OCI-LY1 (cell line): ENCODE data around the gene VPS39.
"Not testable (repeated sequence)": the region's sequence is repeated elsewhere in the genome, so short reads cannot be mapped to it uniquely, and the experiment has no call there.

Source experiments
- H2AFZ ChIP-seq: fragments of 200-600 bp; sonication (generic), shearing (Covaris generic); 2 replicates; pipeline ENCODE4 v1.6.0; 2014; ENCODE audit warnings: antibody characterized with exemption, mild to moderate bottlenecking, low read length
- H3F3A ChIP-seq: fragments of 200-600 bp; sonication (generic), shearing (Covaris generic); 2 replicates; pipeline ENCODE4 v1.6.0; 2014; ENCODE audit warnings: mild to moderate bottlenecking, antibody characterized with exemption, low read length, moderate library complexity; ENCODE audit not compliant: insufficient read depth
- H3K27ac ChIP-seq: fragments of 200-600 bp; sonication (generic); 2 replicates; pipeline ENCODE4 v1.5.1; 2014; ENCODE audit warnings: low read length, mixed run types, mild to moderate bottlenecking, low read depth; ENCODE audit not compliant: poor library complexity, severe bottlenecking
- H3K27me3 ChIP-seq: fragments of 200-600 bp; sonication (generic); 2 replicates; pipeline ENCODE4 v1.6.0; 2014; ENCODE audit warnings: antibody characterized with exemption, mild to moderate bottlenecking, low read length, moderate library complexity; ENCODE audit not compliant: insufficient read depth
- H3K36me3 ChIP-seq: fragments of 200-600 bp; sonication (generic); 2 replicates; pipeline ENCODE4 v1.6.1; 2014; ENCODE audit warnings: mild to moderate bottlenecking, antibody characterized with exemption, low read length, moderate library complexity, mixed read lengths; ENCODE audit not compliant: insufficient read depth
- H3K4me1 ChIP-seq: fragments of 200-600 bp; sonication (generic); 2 replicates; pipeline ENCODE4 v1.5.1; 2014; ENCODE audit warnings: mild to moderate bottlenecking, low read length, moderate library complexity; ENCODE audit not compliant: insufficient read depth, severe bottlenecking
- H3K4me2 ChIP-seq: fragments of 200-600 bp; sonication (generic), shearing (Covaris generic); 2 replicates; pipeline ENCODE4 v1.6.1; 2014; ENCODE audit warnings: low read length
- H3K4me3 ChIP-seq: fragments of 200-600 bp; sonication (generic); 2 replicates; pipeline ENCODE4 v1.5.1; 2014; ENCODE audit warnings: low read length, low read depth, mild to moderate bottlenecking, mixed read lengths; ENCODE audit not compliant: poor library complexity, severe bottlenecking
- H3K79me2 ChIP-seq: fragments of 200-600 bp; shearing (Covaris generic); 2 replicates; pipeline ENCODE4 v1.6.1; 2016; ENCODE audit warnings: mixed run types, low read length, mixed read lengths; ENCODE audit not compliant: insufficient read depth
- H3K9ac ChIP-seq: fragments of 200-600 bp; sonication (generic), shearing (Covaris generic); 2 replicates; pipeline ENCODE4 v1.6.1; 2014; ENCODE audit warnings: mild to moderate bottlenecking, low read length, mixed read lengths
- H3K9me2 ChIP-seq: fragments of 200-600 bp; sonication (generic), shearing (Covaris generic); 2 replicates; pipeline ENCODE4 v1.6.1; 2014; ENCODE audit warnings: low read depth, mild to moderate bottlenecking, low read length, mixed read lengths
- H3K9me3 ChIP-seq: fragments of 200-600 bp; shearing (Covaris generic); 2 replicates; pipeline ENCODE4 v1.6.1; 2014; ENCODE audit warnings: low read length, mixed read lengths
- H4K20me1 ChIP-seq: fragments of 200-600 bp; sonication (generic), shearing (Covaris generic); 2 replicates; pipeline ENCODE4 v1.6.0; 2016; ENCODE audit warnings: mild to moderate bottlenecking, low read length; ENCODE audit not compliant: insufficient read depth
- EZH2 ChIP-seq: fragments of 200-600 bp; sonication (generic), shearing (Covaris generic); IDR thresholded peaks from 2 replicates; pipeline ENCODE4 v1.8.0; 2017; ENCODE audit warnings: borderline replicate concordance, mixed run types, mild to moderate bottlenecking, antibody characterized with exemption, low read length, moderate library complexity, mixed read lengths
- TF ChIP-seq, protein P1 (sequence below): fragments of 200-600 bp; sonication (generic), shearing (Covaris generic); IDR thresholded peaks from 2 replicates; pipeline ENCODE4 v1.5.1; 2017; ENCODE audit warnings: mild to moderate bottlenecking, antibody characterized with exemption, low read length, moderate library complexity, mixed read lengths

VPS39 gene

DNA sequence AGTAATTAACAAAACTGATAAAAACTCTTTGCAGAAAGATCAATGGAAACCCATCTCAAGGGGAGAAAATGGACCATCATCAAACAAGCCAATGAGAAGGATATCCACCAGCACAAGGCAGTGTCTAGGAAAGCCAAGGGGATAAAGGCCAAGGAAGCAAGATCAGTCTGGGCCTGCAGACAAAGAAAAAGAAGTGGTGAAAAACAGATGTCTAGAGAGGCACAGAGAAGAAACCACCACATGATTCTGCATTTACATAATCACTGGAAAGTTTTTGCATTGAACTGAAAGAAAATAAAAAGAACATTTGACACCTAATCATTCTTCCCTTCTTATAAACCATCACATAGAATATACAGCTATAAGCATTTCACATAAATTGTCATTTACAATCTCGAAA, 23.0 kb upstream of the VPS39 start:
- no peaks in the 10 kb centered on the region for H3K27me3 ChIP-seq
- H3K4me1 ChIP-seq = no peaks in the 10 kb centered on the region
- H3K4me3 ChIP-seq = no peak overlapping the region
- H3K9me2 ChIP-seq = no peaks in the 10 kb centered on the region
- no peaks in the 10 kb centered on the region for H3K79me2 ChIP-seq
- no peaks in the 10 kb centered on the region for H4K20me1 ChIP-seq
- no peak overlapping the region for H3K27ac ChIP-seq
- peaks cover 67% of the 10 kb centered on the region for H3K36me3 ChIP-seq
- no peaks in the 10 kb centered on the region for H3K9me3 ChIP-seq
- H3F3A ChIP-seq = no peaks in the 10 kb centered on the region
- H3K4me2 ChIP-seq = no peak overlapping the region
- TF ChIP-seq EZH2 = no peak
- TF ChIP-seq, protein P1, sequence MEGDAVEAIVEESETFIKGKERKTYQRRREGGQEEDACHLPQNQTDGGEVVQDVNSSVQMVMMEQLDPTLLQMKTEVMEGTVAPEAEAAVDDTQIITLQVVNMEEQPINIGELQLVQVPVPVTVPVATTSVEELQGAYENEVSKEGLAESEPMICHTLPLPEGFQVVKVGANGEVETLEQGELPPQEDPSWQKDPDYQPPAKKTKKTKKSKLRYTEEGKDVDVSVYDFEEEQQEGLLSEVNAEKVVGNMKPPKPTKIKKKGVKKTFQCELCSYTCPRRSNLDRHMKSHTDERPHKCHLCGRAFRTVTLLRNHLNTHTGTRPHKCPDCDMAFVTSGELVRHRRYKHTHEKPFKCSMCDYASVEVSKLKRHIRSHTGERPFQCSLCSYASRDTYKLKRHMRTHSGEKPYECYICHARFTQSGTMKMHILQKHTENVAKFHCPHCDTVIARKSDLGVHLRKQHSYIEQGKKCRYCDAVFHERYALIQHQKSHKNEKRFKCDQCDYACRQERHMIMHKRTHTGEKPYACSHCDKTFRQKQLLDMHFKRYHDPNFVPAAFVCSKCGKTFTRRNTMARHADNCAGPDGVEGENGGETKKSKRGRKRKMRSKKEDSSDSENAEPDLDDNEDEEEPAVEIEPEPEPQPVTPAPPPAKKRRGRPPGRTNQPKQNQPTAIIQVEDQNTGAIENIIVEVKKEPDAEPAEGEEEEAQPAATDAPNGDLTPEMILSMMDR = no peak
- H2AFZ ChIP-seq = no peak overlapping the region
- no peak overlapping the region for H3K9ac ChIP-seq

DNA sequence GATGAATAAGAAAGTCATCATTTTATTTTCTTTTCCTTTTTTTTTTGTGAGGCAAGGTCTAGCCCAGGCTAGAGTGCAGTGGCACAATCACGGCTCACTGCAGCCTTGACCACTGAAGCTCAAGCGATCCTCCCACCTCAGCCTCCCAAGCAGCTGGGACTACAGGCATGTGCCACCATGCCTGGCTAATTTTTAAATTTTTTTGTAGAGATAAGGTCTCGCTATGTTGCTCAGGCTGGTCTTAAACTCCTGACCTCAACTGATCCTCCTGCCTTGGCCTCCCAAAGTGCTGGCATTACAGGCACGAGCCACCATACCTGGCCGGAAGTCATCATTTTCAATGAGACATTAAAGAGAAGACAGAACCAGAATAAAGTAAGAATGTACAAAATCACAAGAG, 20.9 kb upstream of the VPS39 start:
- not testable (repeated sequence) for H3K9me3 ChIP-seq, H3K9me2 ChIP-seq, H3K27me3 ChIP-seq, H3K27ac ChIP-seq, H3K79me2 ChIP-seq, H3K9ac ChIP-seq, H4K20me1 ChIP-seq, H3K4me1 ChIP-seq, H3F3A ChIP-seq, H3K4me3 ChIP-seq, H3K4me2 ChIP-seq, H2AFZ ChIP-seq
- H3K36me3 ChIP-seq = peaks cover 57% of the 10 kb centered on the region

GRCh38 chr15:42228036-42228435, 19.9 kb upstream of the VPS39 start:
- no peaks in the 10 kb centered on the region for H3K27me3 ChIP-seq
- H3K9me3 ChIP-seq = no peaks in the 10 kb centered on the region
- no peak overlapping the region for H3K4me3 ChIP-seq
- no peaks in the 10 kb centered on the region for H3K79me2 ChIP-seq
- H3K36me3 ChIP-seq = peaks cover 52% of the 10 kb centered on the region
- no peak overlapping the region for H3K27ac ChIP-seq
- H4K20me1 ChIP-seq = no peaks in the 10 kb centered on the region
- H3F3A ChIP-seq = no peaks in the 10 kb centered on the region
- H3K4me2 ChIP-seq = no peak overlapping the region
- no peaks in the 10 kb centered on the region for H3K4me1 ChIP-seq
- no peaks in the 10 kb centered on the region for H3K9me2 ChIP-seq
- no peak overlapping the region for H2AFZ ChIP-seq
- TF ChIP-seq EZH2 = no peak
- TF ChIP-seq, protein P1 = no peak
- no peak overlapping the region for H3K9ac ChIP-seq

DNA sequence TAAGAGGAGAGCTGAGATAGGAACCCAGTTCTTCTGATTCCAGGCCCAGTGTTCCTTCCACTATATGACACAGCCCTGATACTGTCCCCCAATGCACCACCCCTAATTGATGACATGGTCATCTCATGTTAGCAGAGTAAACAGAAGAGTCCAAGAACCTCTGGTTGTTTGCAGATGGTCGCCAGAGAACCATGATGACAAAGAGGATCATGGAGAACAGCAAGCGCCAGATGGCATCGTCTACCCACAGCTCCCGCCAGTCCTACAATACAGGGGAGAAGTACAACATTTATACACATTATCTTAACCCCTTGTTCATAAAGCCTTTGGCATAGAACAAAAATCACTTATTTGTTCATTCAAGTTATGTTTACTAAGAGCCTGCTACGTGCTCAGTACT, 18.5 kb upstream of the VPS39 start:
- Histone ChIP-seq H2AFZ (no peak overlapping the region), H3K36me3 (peaks cover 45% of the 10 kb centered on the region), H3K4me3 (no peak overlapping the region), H3K27ac (no peak overlapping the region), H3K27me3 (no peaks in the 10 kb centered on the region), H3K9me3 (no peaks in the 10 kb centered on the region), H3K4me1 (no peaks in the 10 kb centered on the region), H3F3A (no peaks in the 10 kb centered on the region), H3K79me2 (no peaks in the 10 kb centered on the region), H3K4me2 (no peak overlapping the region), H4K20me1 (no peaks in the 10 kb centered on the region), H3K9me2 (no peaks in the 10 kb centered on the region), H3K9ac (no peak overlapping the region)
- TF ChIP-seq, protein P1 = no peak
- TF ChIP-seq EZH2 = no peak
